HG02970 (cell line): ENCODE measurements around the gene RASAL3.
A peak's percentile ranks its signal among the peaks of the same experiment; 100 is the strongest.
"Not testable (repeated sequence)": the region's sequence is repeated elsewhere in the genome, so short reads cannot be mapped to it uniquely, and the experiment has no call there.

ENCODE experiments used
- ATAC-seq: cut with Tn5 transposase; IDR thresholded peaks from one replicate; pipeline ENCODE4 v1.9.1; 2021; ENCODE audit warnings: mild to moderate bottlenecking, moderate library complexity, moderate number of reproducible peaks; ENCODE audit not compliant: unreplicated experiment, low FRiP score

RASAL3 gene

DNA sequence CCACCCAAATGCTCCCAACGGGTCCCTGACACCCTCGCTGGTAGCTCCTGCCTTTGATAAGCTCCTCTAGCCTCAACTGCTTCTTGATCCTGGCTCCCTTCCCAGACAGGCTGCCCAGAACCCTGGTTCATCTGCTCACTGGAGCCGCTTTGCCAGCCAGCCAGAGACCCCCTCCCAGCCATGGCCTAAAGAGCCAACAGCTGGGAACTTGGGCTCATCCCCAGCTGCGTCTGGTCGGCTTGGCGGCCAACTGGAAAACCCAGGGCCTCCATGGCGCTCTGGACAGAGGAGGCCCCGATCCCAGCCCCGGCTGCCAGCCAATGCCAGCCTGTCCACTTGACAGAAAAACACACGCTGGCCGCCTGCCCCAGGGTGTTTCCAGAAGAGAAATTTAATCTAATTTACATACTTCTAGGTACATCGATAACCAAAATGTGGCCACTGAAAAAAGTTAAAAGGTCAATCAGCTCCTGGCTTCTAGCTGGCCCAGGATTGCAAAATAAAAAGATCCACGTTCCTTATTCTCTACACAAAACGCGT is 42.6 kb downstream of the RASAL3 start:
- no peak for ATAC-seq

DNA sequence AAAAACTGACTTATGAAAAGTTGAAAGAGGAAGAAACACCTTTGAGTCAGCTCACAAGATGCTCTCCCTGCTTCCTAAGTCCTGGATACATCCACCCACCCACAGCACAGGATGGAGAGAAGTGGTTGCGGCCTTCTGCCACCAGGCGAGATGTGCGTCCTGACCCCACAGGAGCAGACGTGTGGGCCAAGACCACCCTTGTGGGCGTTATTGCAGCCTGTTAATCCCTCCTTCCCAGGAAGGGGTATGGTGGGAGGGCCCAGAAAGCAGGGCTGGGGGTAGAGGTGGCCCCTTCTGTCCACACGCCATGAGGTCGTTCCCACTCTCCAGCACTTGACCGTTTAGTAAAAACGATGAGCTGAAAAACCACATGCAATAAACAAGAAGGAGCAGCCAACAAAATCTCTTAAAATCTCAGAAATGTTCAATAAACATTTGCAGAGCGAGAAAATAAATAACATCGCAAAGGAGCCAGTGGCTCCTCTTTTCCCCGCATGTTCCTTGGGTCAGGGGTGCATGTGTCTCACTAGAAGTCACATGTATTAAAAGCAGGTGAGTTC is 43.1 kb downstream of the RASAL3 start:
- ATAC-seq: no peak

DNA sequence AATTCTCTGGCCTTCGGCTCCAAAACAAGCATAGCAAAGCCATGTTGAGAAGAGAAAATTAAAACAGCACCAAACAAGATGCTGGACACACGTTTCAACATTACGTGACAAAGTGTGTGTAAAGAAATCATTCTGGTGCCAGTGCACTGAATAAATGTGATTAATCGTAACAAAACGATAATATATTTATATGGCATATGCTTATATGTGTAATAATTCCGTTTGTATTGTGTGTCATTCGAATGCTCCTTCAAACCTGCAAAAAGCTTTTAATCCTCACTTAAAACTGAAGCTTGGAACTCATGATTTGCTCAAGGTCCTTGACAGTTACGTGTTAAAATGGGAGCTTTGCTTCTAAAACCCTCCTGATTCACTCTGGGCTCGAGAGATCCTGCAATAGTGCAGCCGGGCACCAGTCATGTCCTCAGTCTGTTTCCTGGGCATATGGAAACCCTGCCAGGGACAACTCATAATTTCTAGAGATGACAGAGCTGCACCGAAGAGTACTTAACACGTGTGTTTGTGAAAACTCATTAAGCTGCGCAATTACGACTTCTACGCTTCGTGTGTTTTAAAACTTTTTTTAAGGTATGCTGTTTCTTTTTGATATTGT is 44.8 kb downstream of the RASAL3 start:
- ATAC-seq: no peak

DNA sequence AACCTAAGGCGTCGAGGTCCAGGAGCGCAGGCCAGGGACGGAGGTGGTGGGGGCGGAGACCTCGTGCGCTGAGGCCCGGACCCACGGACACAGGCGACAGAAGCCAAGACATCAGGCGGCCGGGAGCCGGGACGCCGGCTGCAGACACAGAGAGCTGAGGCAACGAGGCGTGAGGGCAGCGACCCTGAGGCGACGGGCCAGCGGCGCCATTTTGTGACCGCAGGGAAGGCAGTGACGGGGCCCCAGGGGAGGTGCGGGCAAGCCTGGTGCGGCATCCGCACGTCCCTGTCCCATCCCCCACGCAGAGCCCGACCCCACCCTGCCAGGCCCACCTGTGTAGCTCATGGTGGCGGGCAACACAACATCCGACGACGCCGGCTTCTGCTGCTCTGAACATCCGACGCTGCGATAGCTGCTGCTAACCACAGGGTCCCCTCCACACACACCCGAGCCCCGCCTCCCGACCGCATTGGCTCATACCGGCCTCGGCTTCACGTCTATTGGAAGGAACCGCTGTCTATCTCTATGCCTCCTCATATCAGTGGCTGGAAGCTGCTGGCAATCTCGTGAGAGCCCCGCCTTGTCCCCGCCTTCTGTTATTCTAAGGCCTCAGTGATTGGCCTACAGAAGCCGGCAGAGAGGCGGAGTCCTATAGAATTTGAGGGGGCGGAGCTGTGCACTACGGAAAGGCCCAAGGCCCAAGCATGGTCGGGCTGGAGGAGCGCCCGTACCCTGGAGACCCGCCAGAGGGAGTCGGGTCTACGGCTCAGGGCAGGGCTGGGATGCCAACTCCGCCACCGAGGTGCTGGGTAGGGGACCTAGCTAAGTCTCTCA is 45.5 kb downstream of the RASAL3 start, which contains the start of gene AKAP8L:
TSS of gene AKAP8L (minus strand) at position 410 of the 834 bp plus-strand sequence. CDS start at position 345, 65 bp downstream.
- ATAC-seq: peak; percentile 90

DNA sequence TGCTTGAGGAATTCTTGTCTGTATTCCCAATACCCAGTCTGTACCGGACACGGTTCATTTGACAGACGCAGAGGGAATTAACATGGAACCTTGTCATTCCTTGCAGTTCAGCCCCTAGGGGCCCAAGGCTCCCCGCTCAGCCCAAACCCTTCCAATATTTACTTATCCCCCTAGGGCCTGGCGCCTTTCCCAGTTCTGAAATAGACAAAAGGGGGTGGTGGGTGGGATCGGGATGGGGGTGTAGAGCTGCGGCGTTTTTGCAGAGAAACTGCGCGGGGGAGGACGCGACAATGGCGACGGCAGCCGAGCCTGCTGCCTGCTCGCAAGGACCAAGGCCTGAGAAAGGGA is 46.1 kb downstream of the RASAL3 start:
- no peak for ATAC-seq

DNA sequence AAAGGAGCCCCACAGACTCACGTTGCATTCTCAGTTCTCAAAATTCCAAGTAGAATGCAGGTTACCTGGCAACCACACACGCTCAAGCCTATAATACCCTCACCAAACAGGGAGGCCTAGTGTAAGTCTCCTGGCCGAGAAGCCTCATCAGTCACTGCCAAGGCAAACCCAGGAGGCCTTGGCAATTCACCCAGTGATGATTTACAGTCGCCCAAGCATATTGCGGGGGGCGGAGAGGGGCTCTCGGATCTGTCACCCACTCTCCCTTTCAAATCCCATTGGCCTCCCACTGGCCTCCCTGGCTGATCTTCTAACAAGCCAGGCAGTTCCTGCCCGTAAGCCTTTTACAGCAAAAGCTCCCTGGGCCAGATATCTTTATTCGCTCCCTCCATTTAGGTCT is 46.6 kb downstream of the RASAL3 start:
- ATAC-seq: no peak

DNA sequence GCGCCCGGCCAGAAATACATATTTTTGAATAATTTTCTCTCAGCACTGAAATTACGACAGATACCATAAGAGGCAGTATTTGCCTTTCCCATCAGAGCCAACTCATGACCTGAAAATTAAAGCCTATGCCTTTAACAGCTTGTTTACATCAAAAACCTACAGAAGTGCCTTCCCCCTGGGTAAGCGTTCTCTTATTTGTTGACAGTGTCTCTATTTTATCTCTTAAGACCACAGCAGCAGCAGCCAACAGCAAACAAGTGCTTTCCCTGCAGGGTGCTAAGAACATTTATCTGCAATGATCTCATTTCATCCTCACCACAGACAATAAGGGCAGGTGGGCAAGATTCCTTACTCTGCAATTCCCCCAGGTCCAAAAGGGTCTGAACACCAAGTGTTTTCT is 51.5 kb downstream of the RASAL3 start:
- ATAC-seq: no peak

DNA sequence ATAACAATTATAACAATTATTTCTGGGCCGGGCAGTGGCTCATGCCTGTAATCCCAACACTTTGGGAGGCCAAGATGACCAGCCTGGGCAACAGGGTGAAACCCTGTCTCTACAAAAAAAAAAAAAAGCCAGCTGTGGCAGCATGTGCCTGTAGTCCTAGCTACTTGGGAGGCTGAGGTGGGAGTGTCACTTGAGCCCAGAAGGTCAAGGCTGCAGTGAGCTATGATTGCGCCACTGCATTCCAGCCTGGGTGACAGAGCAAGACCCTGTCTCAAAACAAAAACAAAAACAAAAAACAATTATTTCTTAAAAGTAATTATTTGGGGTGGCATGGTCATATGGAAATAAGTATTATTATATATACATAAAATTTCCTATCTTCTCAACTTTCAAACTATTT is 53.0 kb downstream of the RASAL3 start:
- not testable (repeated sequence) for ATAC-seq

DNA sequence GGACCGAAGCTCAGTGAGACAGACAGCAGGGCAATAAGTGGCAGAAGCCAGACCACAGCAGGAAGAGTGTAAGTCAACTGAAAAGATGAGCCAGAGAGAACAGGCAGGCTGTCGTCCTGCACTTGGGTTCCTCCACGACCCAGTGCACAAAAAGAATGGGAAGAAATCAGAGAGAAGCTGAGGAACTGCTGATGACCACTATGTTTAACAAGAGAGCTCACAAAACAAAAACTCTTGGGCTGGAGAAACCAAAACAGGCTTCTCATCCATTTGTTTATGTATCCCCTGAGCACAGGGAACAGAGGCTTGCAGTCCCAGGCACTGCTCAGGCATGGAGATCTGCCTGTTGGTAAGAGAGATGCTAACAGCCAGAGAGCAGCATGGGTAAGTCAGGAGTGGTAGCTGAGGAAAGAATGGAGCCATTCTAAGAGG is 59.5 kb downstream of the RASAL3 start:
- no peak for ATAC-seq

DNA sequence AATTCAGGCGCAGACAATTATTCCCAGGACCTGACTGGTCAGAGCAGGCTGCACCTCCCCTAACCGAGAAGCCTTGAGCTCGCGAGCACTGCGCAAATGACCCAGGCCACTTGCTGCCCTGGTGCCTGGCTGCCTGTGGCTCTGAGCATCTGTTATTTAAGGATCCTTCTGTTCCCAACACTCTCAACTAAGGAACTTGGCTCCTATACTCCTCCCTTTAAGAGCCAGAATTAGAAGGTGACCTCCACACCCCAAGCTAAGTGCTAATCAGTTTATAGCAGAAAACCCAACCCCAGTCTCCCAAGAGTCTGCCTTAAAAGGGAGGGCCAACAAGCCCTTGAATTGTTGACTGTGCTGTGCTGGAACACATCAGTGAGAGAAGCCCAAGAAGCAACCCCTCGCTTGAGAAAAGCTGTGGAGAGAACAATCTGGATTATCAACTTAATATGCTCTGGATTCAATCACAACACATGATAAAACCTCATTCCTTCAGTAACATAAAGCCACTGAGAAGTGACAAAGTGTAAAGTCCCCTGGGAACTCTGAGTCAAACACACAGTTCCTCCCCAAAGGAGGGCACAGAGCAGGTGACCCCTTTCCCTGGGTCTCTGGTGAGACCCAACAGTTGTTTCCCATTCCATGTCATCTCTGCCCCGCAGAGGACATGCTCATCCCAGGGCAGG is 60.1 kb downstream of the RASAL3 start:
- ATAC-seq: no peak

DNA sequence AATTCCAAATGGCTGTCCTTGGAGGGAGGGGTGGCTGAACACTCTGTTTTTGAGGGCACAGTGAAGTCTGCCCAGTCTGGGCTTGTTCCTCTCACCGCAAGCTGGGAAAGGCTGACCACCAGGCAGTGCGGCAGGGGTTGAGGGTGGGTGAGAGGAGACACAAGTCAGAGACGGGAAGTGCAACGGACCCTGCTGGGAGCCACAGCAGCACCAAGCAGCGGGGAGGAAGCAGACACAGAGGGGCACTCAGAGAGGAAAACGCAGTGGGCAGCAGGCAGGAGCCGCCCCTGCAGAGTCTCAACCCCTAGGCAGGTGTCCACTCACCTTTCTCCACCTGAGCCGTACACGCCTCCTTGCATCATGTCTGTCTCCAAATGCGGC is 61.2 kb downstream of the RASAL3 start:
- no peak for ATAC-seq

DNA sequence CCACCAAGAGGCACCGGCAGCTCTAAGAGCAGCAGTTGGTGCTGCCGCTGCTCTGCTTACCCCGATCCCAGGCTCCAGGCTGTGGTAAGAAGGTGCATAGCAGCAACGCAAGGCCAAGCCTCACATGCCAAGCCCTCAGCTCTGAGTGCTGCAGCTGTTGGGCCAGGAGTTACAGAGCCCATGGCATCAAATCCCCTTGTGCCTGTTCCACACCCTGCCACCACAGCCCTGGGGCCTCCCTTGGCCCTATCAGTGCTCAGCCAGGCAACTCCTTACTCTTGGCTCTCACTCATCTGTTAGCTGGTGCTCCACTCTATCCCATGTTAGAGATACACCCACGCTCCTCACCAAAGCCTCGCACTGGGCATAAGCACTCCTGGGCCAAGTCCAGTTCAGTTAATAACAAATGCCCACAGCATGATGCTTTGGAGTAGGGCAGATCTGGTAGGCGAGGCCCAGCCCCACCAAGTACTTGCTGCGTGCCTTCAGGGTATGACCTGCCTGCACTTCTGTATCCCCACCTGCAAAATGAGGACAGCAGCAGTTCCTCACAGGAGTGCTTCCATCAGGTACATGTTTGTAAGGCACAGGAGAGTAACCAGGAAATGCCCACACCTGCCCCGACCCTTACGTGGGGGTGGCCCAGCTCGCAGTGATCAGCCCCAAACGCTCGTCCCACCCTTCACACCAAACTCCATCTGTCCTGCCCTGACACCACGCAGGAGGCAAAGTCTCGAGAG is 61.8 kb downstream of the RASAL3 start:
- no peak for ATAC-seq
